Measurements from ENCODE around the gene PSD2. TPM values are rescaled to one million over a fixed set of nuclear protein-coding genes. Genes with fewer than 3 reads are reported as not detected.
A peak's percentile ranks its signal among the peaks of the same experiment; 100 is the strongest.

PSD2 gene
- total RNA-seq, 1 experiment from 2014 or later: not detected

DNA sequence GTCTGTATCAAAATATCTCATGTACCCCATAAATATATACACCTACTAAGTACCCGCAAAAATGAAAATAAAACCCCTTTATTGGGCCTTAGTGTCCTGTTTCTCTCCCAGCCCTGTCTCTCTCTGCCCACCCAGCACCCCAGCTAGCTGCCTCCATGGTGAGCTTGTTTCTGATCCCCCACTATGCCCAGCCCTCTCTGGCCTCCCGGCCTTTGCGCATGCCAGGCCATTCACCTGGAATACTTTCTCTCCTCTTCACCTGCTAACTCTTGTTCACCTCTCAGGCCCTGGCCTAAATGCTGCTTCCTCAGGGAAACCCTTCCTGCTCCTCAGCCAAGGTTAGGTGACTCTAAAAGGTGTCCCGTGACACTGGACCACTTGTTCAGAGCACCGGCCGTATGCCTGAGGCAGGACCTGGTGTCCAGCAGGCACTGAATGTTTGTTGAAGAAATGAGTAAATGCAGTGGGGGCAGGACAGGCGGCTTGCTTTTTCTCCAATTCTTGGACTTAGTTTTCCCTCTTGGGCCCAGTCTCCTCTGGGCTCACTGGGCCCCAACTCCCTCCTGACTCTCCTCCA, 58.5 kb downstream of the PSD2 start:
- no peak for DNase-seq (ENCODE audit: low read depth)

GRCh38 chr5:139854953-139855352, 59.3 kb downstream of the PSD2 start:
- no peak for DNase-seq (ENCODE audit: low read depth)

DNA sequence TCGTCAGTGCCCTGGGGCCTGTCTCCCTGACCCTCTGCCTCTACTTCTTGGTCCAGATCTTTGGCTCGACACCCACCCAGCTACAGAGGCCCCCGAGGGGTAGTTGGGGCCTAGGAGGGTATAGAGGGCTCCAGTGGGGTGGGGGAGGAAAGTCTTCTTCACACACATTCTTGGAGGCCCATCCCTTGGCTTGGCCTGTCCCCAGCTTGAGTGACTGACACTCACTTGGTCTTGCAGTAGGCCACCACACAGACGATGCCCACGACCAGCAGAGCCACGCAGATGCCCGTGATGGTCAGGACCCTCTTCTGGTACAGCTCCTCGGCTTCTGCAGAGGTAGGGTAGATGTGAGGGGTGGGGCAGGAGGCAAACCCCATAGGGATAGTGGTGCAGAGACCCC, 59.8 kb downstream of the PSD2 start:
- DNase-seq (ENCODE audit: low read depth): no peak

DNA sequence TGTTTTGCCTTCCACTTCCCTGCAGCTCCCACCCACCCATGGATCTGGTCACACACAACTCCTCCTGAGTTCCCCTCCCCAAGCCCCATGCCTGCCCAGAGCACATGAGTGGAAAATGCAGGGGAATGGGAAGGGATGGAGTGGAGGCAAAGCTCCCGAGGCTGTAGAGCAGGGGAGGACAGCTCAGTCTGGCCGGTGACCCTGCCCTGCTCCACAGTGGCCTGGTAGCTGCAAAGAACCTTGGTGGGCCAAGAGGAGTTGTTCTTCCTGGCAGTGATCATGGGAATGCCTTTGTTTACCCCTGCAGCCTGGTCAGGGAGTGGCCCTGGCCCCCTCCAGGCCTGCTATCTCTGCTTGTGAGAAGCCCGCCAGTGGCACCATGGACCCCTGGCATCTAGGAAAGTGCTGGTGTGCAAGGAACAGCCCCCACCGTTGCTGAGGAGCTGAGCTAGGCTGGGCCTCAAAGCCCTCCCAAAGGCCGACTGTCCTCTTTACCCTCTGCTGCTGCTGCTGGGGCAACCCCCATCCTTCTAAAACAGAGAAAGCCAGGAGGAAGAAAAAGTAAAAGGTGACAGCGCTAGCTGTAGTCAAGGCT, 60.4 kb downstream of the PSD2 start:
- no peak for DNase-seq (ENCODE audit: low read depth)

GRCh38 chr5:139856714-139857113, 61.1 kb downstream of the PSD2 start:
- no peak for DNase-seq (ENCODE audit: low read depth)

- no peak for DNase-seq (ENCODE audit: low read depth)
Measured at GRCh38 chr5:139859013-139859412, 63.4 kb downstream of the PSD2 start.

DNA sequence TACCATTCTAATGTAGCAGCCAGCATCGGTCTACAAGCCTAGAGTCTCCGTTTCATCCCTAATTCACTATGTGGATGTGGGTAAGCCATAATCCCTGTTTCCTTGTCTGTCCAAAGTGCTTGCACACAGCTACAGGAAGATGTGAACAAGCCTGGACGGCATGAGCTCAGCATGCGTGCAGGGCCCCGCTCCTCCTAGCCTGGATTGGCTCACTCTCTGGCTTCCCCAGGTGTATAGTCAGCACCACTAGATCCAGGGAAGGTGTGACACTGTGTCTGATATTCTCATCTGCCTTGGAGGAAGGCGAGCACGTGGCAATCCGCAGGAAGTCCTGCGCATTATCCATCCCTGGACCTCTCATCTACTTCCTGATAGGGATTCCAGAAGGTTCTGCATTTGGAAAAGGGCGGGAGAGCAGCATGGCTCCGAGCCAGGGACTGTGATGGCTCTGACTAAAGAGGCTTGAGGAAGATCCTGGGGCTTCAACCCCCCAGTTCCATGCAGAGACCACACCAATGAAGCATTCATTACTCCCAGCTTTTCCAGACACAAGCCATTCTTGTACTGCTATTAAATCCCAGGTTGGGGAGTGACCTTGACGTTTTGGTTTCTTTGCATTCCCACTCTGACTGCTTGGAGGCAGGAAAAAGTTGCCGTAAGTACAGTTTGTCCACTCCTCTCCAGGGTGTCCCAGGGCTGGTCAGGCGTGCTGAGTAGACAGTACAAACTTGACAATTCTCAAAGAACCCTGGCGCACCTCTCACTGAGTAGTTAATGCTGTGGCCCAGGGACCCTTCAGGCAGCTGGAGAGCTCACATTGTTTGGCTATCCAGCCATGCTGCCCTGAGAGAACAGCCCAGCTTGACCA, 65.6 kb downstream of the PSD2 start:
- no peak for DNase-seq (ENCODE audit: low read depth)

DNA sequence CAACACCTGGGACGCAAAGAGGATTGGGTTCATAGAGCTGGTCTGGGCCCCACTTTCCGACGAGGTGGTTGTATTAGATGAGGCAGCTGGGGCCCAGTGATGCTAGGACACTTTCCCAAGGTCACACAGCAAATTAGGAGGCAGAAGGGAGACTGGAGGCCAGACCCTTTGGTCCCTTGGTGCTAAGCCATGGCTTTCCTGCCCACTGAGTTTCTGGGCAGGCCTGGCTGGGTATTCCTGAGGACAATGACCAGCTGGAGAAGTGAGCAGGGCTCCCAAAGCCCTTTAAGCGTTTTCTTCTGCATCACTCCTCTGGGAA, 66.2 kb downstream of the PSD2 start:
- DNase-seq (ENCODE audit: low read depth): no peak

GRCh38 chr5:139862313-139862712, 66.7 kb downstream of the PSD2 start:
- DNase-seq (ENCODE audit: low read depth): peak; percentile 85

GRCh38 chr5:139862803-139863202, 67.2 kb downstream of the PSD2 start:
- no peak for DNase-seq (ENCODE audit: low read depth)

GRCh38 chr5:139863361-139863760, 67.8 kb downstream of the PSD2 start:
- DNase-seq (ENCODE audit: low read depth): no peak

- DNase-seq (ENCODE audit: low read depth): peak; percentile 42
Measured at GRCh38 chr5:139863855-139864558, 68.4 kb downstream of the PSD2 start.

DNA sequence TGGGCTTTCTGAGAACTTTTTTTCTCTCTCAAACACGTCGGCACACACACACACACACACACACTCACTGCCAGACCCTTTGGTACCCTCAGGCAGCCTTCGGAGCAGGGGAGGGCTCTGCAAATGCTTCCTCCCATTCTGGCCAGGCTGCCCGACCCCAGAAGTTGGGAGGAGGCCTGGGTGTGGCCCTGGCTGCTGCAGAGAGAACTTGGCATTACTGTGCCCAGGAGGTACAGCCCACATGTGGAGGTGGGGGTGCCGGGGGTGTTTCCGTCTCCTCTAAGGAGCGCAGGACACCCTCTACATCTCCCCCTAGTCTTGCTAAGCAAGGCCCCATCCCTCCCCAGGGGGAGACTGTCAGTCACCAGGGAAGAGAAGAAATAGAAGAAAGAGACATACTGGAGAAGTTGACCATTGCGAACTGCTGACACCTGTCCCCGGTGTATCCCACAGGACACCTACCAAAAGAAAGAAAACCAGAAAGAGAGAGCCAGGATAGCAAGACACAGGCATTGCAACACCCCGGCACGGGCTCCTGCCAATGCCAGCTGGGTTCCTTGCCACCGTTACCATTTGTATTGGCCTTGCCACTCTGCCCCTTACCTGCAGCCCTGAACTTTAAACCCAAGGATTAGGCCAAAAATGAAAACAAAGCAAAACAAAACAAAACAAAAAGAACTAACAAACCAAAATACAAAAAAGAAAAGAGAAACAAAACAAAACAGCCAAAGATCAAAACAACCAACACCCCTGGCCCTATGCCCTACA, 69.3 kb downstream of the PSD2 start:
- no peak for DNase-seq (ENCODE audit: low read depth)

- no peak for DNase-seq (ENCODE audit: low read depth)
Measured at GRCh38 chr5:139867109-139867508, 71.5 kb downstream of the PSD2 start.

DNA sequence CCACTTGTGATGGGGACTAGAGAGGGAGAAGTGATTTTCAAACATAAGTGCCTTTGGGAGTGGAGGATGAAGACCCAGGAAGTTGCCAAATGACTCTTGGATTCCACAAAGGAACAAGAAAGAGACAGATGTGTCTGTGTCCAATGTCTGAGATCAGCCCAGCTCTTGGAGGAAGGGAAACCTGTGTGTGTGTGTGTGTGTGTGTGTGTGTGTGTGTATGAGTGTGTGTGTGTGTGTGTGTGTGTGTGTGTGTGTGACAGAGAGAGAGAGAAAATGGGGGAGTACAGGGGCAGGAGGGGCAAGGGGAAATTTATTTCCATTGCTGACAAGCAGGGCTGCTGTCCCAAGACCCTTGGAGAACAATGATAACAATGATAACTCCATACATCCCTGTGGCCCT, 72.0 kb downstream of the PSD2 start:
- no peak for DNase-seq (ENCODE audit: low read depth)

- no peak for DNase-seq (ENCODE audit: low read depth)
Measured at GRCh38 chr5:139869042-139869790, 73.6 kb downstream of the PSD2 start.

GRCh38 chr5:139870677-139871076, 75.1 kb downstream of the PSD2 start:
- DNase-seq (ENCODE audit: low read depth): no peak

DNA sequence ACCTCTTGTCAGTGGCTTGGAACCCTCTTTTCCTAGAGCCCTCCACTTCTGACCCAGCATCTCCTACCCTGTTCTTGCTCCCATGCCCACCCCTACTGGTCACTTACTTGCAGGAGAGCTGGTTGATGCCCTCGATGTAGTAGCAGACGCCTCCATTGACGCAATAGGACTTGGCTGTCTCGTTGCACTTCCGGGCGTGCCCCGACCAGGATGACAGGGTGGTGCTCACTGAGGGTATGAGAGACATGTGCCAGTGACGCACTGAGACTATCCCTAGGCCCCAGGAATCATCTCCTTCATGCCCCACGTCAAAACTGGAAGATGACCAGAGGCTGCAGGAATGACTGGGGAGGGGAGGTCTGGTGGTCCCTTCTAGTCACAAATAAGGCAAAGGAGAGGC, 76.0 kb downstream of the PSD2 start:
- no peak for DNase-seq (ENCODE audit: low read depth)

DNA sequence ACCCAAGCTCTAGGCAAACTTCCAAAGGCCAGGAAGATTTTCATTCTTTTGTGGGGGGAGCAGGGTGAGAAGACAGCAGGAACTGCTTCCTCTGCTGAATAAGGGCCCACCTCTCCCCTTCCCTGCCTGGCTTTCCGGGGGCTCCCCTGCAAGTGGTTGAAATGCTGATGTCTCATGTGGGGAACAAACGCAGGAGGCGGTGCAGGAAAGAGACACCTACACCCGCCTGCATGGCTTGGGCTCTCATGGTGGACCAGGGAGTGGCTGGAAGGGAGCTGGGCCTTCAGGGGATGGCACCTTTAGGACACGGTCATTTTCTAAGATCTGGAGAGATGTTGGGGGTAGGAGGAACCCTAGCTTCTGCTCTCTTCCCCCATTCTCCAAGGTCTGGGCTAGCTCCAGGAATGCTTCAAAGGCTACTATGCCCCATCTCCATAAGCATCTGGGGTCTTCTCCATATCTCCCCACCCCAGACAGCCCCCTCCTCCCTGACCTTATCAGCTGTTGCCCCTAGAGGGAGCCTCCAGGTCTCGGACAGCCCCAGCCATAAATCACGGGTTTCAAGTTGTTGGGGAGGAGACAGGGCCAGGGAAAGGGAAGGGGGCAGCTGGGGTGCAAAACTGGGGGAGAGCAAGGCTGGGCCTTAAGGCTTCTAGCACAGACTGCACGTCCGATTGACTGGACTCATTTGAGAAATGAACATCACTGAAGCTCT, 76.6 kb downstream of the PSD2 start:
- no peak for DNase-seq (ENCODE audit: low read depth)

Data from RPMI7951 (cell line).